ENCODE measurements around the gene NLRC4.
"Not testable (repeated sequence)": the region's sequence is repeated elsewhere in the genome, so short reads cannot be mapped to it uniquely, and the experiment has no call there.

GRCh38 chr2:32293493-32293892, 28.8 kb upstream of the NLRC4 start:
- TF ChIP-seq BHLHE40 (IDR thresholded peaks at IDR 0.05; ENCODE audit: borderline replicate concordance); ARNT (IDR thresholded peaks at IDR 0.05); NFRKB (IDR thresholded peaks at IDR 0.05); FOXA1 (IDR thresholded peaks at IDR 0.05); ELF4 (IDR thresholded peaks at IDR 0.05); LEF1 (IDR thresholded peaks at IDR 0.05; ENCODE audit: borderline replicate concordance); SP1 (IDR thresholded peaks at IDR 0.05): not testable (repeated sequence)
